B cell (primary cell): Measurements from ENCODE around the gene FAIM2. TPM values are rescaled to one million over a fixed set of nuclear protein-coding genes. Genes with fewer than 3 reads are reported as not detected.

ENCODE experiments used
- ATAC-seq: fragments of 200-7000 bp; cut with Tn5 transposase; one replicate; pipeline ENCODE4 v1.10.0; 2021; ENCODE audit warnings: low read depth, mild to moderate bottlenecking, moderate number of reproducible peaks, moderate library complexity
- CTCF ChIA-PET: fragments of 350-600 bp; sonication (Branson Sonifier 250); formaldehyde crosslinking; loops from one replicate; lab custom pipeline; 2021; ENCODE audit warnings: antibody characterized with exemption, inconsistent platforms; lab: Charles Lee
- POLR2A ChIA-PET: fragments of 350-600 bp; sonication (Branson Sonifier 250); formaldehyde crosslinking; loops from one replicate; lab custom pipeline; 2021; ENCODE audit warnings: antibody characterized with exemption; lab: Charles Lee
- DNase-seq: peaks from one replicate; pipeline ENCODE4 v3.0.0; 2013
- H2AFZ ChIP-seq: 2 replicates; pipeline ENCODE4 v1.6.1; 2012; ENCODE audit warnings: mild to moderate bottlenecking, low read depth, low read length; ENCODE audit not compliant: insufficient read depth, poor library complexity, severe bottlenecking
- H3K27ac ChIP-seq, 2 donors: 1 replicate in 1 of 2; 2 replicates in 1 of 2; pipeline ENCODE4 v1.5.1; 2012 to 2013; ENCODE audit warnings: low read length in 2 of 2, mild to moderate bottlenecking in 2 of 2, moderate library complexity in 1 of 2
- H3K27me3 ChIP-seq, 4 experiments: fragments of 200-600 bp in 1 of 4; sonication (generic) in 1 of 4; replicated peaks in 1 of 4; 1 replicate in 2 of 4; 2 replicates in 2 of 4; pipeline versions ENCODE4 v1.6.1 to v1.7.0; 2013 to 2016; ENCODE audit warnings: low read length in 3 of 4, mild to moderate bottlenecking in 2 of 4, mixed read lengths in 1 of 4, moderate library complexity in 1 of 4; ENCODE audit not compliant: insufficient read depth in 4 of 4, control insufficient read depth in 3 of 4; ENCODE audit errors: control extremely low read depth in 1 of 4
- H3K36me3 ChIP-seq, 2 experiments: replicated peaks in 1 of 2; 1 replicate in 1 of 2; 2 replicates in 1 of 2; pipeline versions ENCODE4 v1.6.1 to v1.7.1; 2013; ENCODE audit warnings: low read length in 1 of 2; ENCODE audit not compliant: insufficient read depth in 2 of 2, control insufficient read depth in 1 of 2; ENCODE audit errors: control extremely low read depth in 1 of 2, extremely low read depth in 1 of 2
- H3K4me1 ChIP-seq, 2 donors: fragments of 200-600 bp in 1 of 2; sonication (generic) in 1 of 2; 1 replicate in 1 of 2; 2 replicates in 1 of 2; pipeline versions ENCODE4 v1.5.1 to v1.6.1; 2013 to 2017; ENCODE audit warnings: low read length in 2 of 2; ENCODE audit not compliant: control insufficient read depth in 2 of 2, insufficient read depth in 2 of 2
- H3K4me2 ChIP-seq: replicated peaks from 2 replicates; pipeline ENCODE3; 2012; ENCODE audit warnings: mild to moderate bottlenecking, low read depth, low read length; ENCODE audit not compliant: poor library complexity, severe bottlenecking
- H3K4me3 ChIP-seq, 5 experiments: fragments of 200-600 bp in 1 of 5; sonication (generic) in 1 of 5; 1 replicate in 3 of 5; 2 replicates in 2 of 5; pipeline versions ENCODE4 v1.5.1 to v1.7.0; 2011 to 2016; ENCODE audit warnings: low read length in 4 of 5, mild to moderate bottlenecking in 4 of 5, low read depth in 2 of 5, control low read depth in 1 of 5, moderate library complexity in 1 of 5; ENCODE audit not compliant: insufficient read depth in 1 of 5; ENCODE audit errors: control extremely low read depth in 1 of 5, extremely low read depth in 1 of 5
- H3K79me2 ChIP-seq: fragments of 200-600 bp; sonication (generic); one replicate; pipeline ENCODE4 v1.6.0; 2016; ENCODE audit warnings: low read length; ENCODE audit not compliant: control insufficient read depth, insufficient read depth
- H3K9ac ChIP-seq: fragments of 200-600 bp; sonication (generic); 2 replicates; pipeline ENCODE4 v1.6.1; 2017; ENCODE audit warnings: mild to moderate bottlenecking, low read length, moderate library complexity
- H3K9me3 ChIP-seq, 3 donors: one replicate each; pipeline versions ENCODE4 v1.6.1 to v1.7.1; 2013; ENCODE audit warnings: low read length in 2 of 3; ENCODE audit not compliant: control insufficient read depth in 2 of 3, insufficient read depth in 1 of 3; ENCODE audit errors: control extremely low read depth in 1 of 3
- H4K20me1 ChIP-seq: 2 replicates; pipeline ENCODE4 v1.6.0; 2012; ENCODE audit warnings: mild to moderate bottlenecking, low read length; ENCODE audit not compliant: insufficient read depth, control insufficient read depth, poor library complexity, severe bottlenecking
- H3K27ac Mint-ChIP-seq: one replicate; pipeline ENCODE4 v1.8.0; 2021; ENCODE audit warnings: mixed read lengths
- H3K27me3 Mint-ChIP-seq: one replicate; pipeline ENCODE4 v1.8.0; 2021; ENCODE audit warnings: mixed read lengths
- H3K4me1 Mint-ChIP-seq: one replicate; pipeline ENCODE4 v1.8.0; 2021; ENCODE audit warnings: mixed read lengths
- H3K4me3 Mint-ChIP-seq: one replicate; pipeline ENCODE4 v1.8.0; 2021; ENCODE audit warnings: mixed read lengths
- H3K9me3 Mint-ChIP-seq: one replicate; pipeline ENCODE4 v1.8.0; 2022; ENCODE audit warnings: mixed read lengths; ENCODE audit not compliant: insufficient read depth
- CTCF ChIP-seq: fragments of 200-600 bp; IDR thresholded peaks from one replicate; pipeline ENCODE4 v1.8.0; 2022; ENCODE audit warnings: antibody characterized with exemption, mild to moderate bottlenecking
- EZH2 ChIP-seq: IDR thresholded peaks from 2 replicates; pipeline ENCODE4 v1.6.1; 2012; ENCODE audit warnings: borderline replicate concordance, low read depth, mild to moderate bottlenecking, moderate library complexity, low read length; ENCODE audit not compliant: insufficient read depth, poor library complexity, severe bottlenecking
- WGBS: methylation state at CpG from one replicate; pipeline ENCODE4 v1.1.5; 2013; ENCODE audit warnings: missing lambda C conversion rate; ENCODE audit not compliant: insufficient coverage; 5-methylcytosine and 5-hydroxymethylcytosine counted together
- intact Hi-C: fragments of 100-400 bp; cut with micrococcal nuclease; formaldehyde crosslinking; loops from one replicate; pipeline ENCODE4 v1.10.0; 2022
- polyA plus RNA-seq: library from polyadenylated mRNA; depleted of rRNA; stranded (reverse); fragments of >200 nt; gene quantifications from 2 replicates; pipeline ENCODE4 v1.2.3, GENCODE V29; 2012
- total RNA-seq, 2 donors: library from RNA; stranded (reverse); fragments of 120-200 nt in 1 of 2; gene quantifications; 1 replicate in 1 of 2; 2 replicates in 1 of 2; pipeline versions ENCODE4 v1.2.3 to v1.2.4, GENCODE V29; 2013 to 2022

Gene FAIM2
- total and polyA plus RNA-seq, 2 donors (not counting 1 experiment from before 2014, with no cell fraction given) = not detected

- ATAC-seq (no peak), DNase-seq (no peak)
- WGBS = 60% methylated on average over 3 of the region's 6 CpGs
- TF ChIP-seq EZH2 (no peak), CTCF (no peak)
- Histone ChIP-seq H4K20me1 (no peaks in the 10 kb centered on the region), H3K79me2 (no peaks in the 10 kb centered on the region), H3K9me3 (no peaks in the 10 kb centered on the region), H3K4me3 (no peak overlapping the region), H3K36me3 (no peaks in the 10 kb centered on the region), H3K27ac (no peak overlapping the region), H3K9ac (no peak overlapping the region), H3K4me2 (no peak overlapping the region), H3K27me3 (peaks cover 0 to 9% (median 0%) of the 10 kb centered on the region in 4 experiments), H2AFZ (no peak overlapping the region), H3K4me1 (no peaks in the 10 kb centered on the region)
- Mint-ChIP-seq H3K27me3 (peaks cover 27% of the 10 kb centered on the region), H3K9me3 (no peaks in the 10 kb centered on the region), H3K27ac (no peak overlapping the region), H3K4me1 (no peaks in the 10 kb centered on the region), H3K4me3 (no peak overlapping the region)
- intact Hi-C loops = no loop called here
- ChIA-PET CTCF (no interaction called here), POLR2A (no interaction called here)
Measured at GRCh38 chr12:49885118-49885517, 18.6 kb downstream of the FAIM2 start.

- no peak overlapping the region for H2AFZ ChIP-seq
- intact Hi-C loops = no loop called here
- Mint-ChIP-seq H3K9me3 (peaks cover 10% of the 10 kb centered on the region), H3K27me3 (peaks cover 27% of the 10 kb centered on the region), H3K4me1 (no peaks in the 10 kb centered on the region), H3K4me3 (no peak overlapping the region), H3K27ac (no peak overlapping the region)
- H3K9me3 ChIP-seq = no peaks in the 10 kb centered on the region
- no peak overlapping the region for H3K4me2 ChIP-seq
- TF ChIP-seq EZH2 = no peak
- TF ChIP-seq CTCF = no peak
- ATAC-seq = no peak
- no peak for DNase-seq
- H3K4me1 ChIP-seq = no peaks in the 10 kb centered on the region
- H3K79me2 ChIP-seq = no peaks in the 10 kb centered on the region
- H3K27me3 ChIP-seq = peaks cover 0 to 9% (median 0%) of the 10 kb centered on the region in 4 experiments
- ChIA-PET POLR2A (no interaction called here), CTCF (no interaction called here)
- H3K4me3 ChIP-seq = no peak overlapping the region
- WGBS = 77% methylated on average over 9 of the region's 9 CpGs
- H4K20me1 ChIP-seq = no peaks in the 10 kb centered on the region
- no peak overlapping the region for H3K27ac ChIP-seq
- no peaks in the 10 kb centered on the region for H3K36me3 ChIP-seq
- no peak overlapping the region for H3K9ac ChIP-seq
Measured at GRCh38 chr12:49882851-49883464, 20.7 kb downstream of the FAIM2 start.
